Transverse colon (tissue), 4 donors: ENCODE results near the gene QKI. TPM values are rescaled to one million over a fixed set of nuclear protein-coding genes. Genes with fewer than 3 reads are reported as not detected.

Experiments used
- DNase-seq: peaks from one replicate; pipeline ENCODE4 v3.0.0-alpha.2; 2019
- H3K27ac ChIP-seq, 4 donors: fragments of 200-600 bp; sonication (generic); 2 replicates each; pipeline ENCODE4 v1.5.1; 2016 to 2018; ENCODE audit warnings: inconsistent platforms in 4 of 4
- H3K27me3 ChIP-seq: fragments of 200-600 bp; sonication (generic); 2 replicates; pipeline ENCODE4 v1.5.1; 2017; ENCODE audit warnings: inconsistent platforms
- H3K36me3 ChIP-seq, 4 donors: fragments of 200-600 bp; sonication (generic); 2 replicates each; pipeline ENCODE4 v1.5.1; 2017 to 2019; ENCODE audit warnings: inconsistent platforms in 4 of 4
- H3K4me1 ChIP-seq, 4 donors: fragments of 200-600 bp; sonication (generic); 2 replicates each; pipeline ENCODE4 v1.5.1; 2017 to 2020; ENCODE audit warnings: inconsistent platforms in 4 of 4
- H3K4me3 ChIP-seq, 4 donors: fragments of 200-600 bp; sonication (generic); 1 replicate in 1 of 4; 2 replicates in 3 of 4; pipeline versions ENCODE4 v1.5.1 to v1.6.1; 2017 to 2019; ENCODE audit warnings: inconsistent platforms in 4 of 4
- H3K9me3 ChIP-seq, 2 donors: fragments of 200-600 bp; sonication (generic); 2 replicates each; pipeline ENCODE4 v1.5.1; 2017 to 2019; ENCODE audit warnings: inconsistent platforms in 2 of 2
- CTCF ChIP-seq, 5 experiments: fragments of 200-600 bp in 3 of 5; fragments of 450-650 bp in 2 of 5; sonication (generic) in 3 of 5; IDR thresholded peaks; 1 replicate in 2 of 5; 2 replicates in 3 of 5; pipeline ENCODE4 v1.5.1; 2016 to 2017; ENCODE audit warnings: antibody characterized with exemption in 5 of 5, inconsistent platforms in 3 of 5, mild to moderate bottlenecking in 2 of 5, moderate library complexity in 1 of 5
- EP300 ChIP-seq: sonication (generic); formaldehyde crosslinking; IDR thresholded peaks from one replicate; pipeline ENCODE4 v1.6.1; 2017; ENCODE audit warnings: antibody characterized with exemption, low read depth
- POLR2A ChIP-seq: fragments of 450-650 bp; IDR thresholded peaks from one replicate; pipeline ENCODE4 v1.6.1; 2016; ENCODE audit warnings: antibody characterized with exemption, mild to moderate bottlenecking, moderate library complexity
- POLR2AphosphoS5 ChIP-seq, 3 donors: sonication (generic); formaldehyde crosslinking; IDR thresholded peaks; one replicate each; pipeline ENCODE4 v1.6.1; 2016; ENCODE audit warnings: antibody characterized with exemption in 3 of 3
- WGBS, 2 donors: methylation state at CpG; one replicate each; pipeline ENCODE4 v1.1.5; 2018; ENCODE audit warnings: low coverage in 1 of 2; 5-methylcytosine and 5-hydroxymethylcytosine counted together
- in situ Hi-C, 4 donors: fragments of 200-750 bp; cut with MboI; loops; one replicate each; pipeline versions ENCODE4 v1.15.0 to v1.15.1; 2017; ENCODE audit warnings: low sequenced_read_pairs in 3 of 4, low pct_ligation_motif_present in 1 of 4, low pct_unique_long_range_greater_than_20kb in 1 of 4
- intact Hi-C: fragments of 100-400 bp; cut with DNase I; formaldehyde crosslinking; loops from one replicate; pipeline ENCODE4 v1.15.1; 2023; ENCODE audit warnings: low total_unique reads
- total RNA-seq, 4 donors: library from RNA; depleted of rRNA; stranded (reverse); fragments of >200 nt; gene quantifications; one replicate each; pipeline ENCODE4 v1.1.0, GENCODE V29; 2016

The QKI gene
- total RNA-seq, 4 donors from 2014 or later = 8.4 to 41.8 (median 22.7) TPM

GRCh38 chr6:163485388-163485851 is 70.9 kb downstream of the QKI start:
- in situ Hi-C loops = no loop called here
- Histone ChIP-seq H3K9me3 (no peaks in the 10 kb centered on the region), H3K4me3 (no peak overlapping the region), H3K27me3 (no peaks in the 10 kb centered on the region), H3K4me1 (peaks cover 0 to 12% (median 4%) of the 10 kb centered on the region in 4 donors), H3K27ac (no peak overlapping the region), H3K36me3 (no peaks in the 10 kb centered on the region)
- intact Hi-C loops = no loop called here
- no peak for DNase-seq
- WGBS, 2 donors = 84 to 92% methylated on average over 2 of the region's 2 CpGs
- TF ChIP-seq POLR2AphosphoS5 (IDR thresholded peaks at IDR 0.05) = no peak
- no peak for TF ChIP-seq EP300

DNA sequence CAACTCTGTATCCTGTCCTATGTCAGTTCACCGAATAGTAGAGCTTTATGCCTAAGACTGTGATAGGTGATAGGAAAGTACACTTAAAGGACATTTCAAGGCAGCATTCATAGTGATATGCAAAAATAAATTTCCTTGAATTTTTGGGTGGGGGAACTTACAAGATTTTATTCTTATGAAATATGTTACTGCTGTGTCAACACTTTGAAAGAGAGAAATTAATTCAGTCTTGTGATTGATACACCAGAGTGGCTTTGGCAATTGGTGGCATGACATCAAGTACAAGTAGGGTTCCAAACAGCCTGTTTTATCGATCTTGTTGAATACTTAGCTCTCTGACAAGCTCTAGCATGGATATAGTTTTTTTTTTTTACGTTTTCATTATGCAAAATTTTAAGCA is 72.3 kb downstream of the QKI start:
- H3K36me3 ChIP-seq = no peaks in the 10 kb centered on the region
- TF ChIP-seq EP300 (no peak), POLR2AphosphoS5 (IDR thresholded peaks at IDR 0.05) (no peak), CTCF (IDR thresholded peaks at IDR 0.05) (no peak), POLR2A (no peak)
- no peak overlapping the region for H3K27ac ChIP-seq
- H3K4me3 ChIP-seq = no peak overlapping the region
- H3K4me1 ChIP-seq = peaks cover 0 to 26% (median 11%) of the 10 kb centered on the region in 4 donors
- no peaks in the 10 kb centered on the region for H3K9me3 ChIP-seq
- no peaks in the 10 kb centered on the region for H3K27me3 ChIP-seq
- 52 to 55% methylated on average over 3 of the region's 3 CpGs for WGBS, 2 donors
- in situ Hi-C loops (no loop called here), intact Hi-C loops (no loop called here)
- no peak for DNase-seq

DNA sequence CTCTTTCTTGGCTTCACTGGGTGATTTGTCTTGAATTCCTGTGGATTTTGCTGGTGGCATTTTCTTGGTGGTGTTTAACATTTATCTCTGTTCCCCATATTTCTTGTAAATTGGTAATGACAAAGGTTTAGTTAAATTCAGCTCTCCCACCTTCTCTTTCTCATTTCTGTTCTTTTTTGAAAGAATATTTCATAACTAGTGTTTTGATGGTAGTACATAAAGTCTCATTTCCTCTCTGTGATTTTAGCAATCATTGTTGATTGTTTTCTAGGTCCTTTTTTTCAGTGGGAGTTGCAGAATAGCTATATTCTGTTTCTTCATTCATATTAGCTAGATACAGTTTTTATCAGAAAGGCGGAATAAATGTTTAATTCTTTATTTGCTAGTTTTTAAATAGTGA is 73.1 kb downstream of the QKI start:
- in situ Hi-C loops (no loop called here), intact Hi-C loops (no loop called here)
- no peak for TF ChIP-seq POLR2A
- no peak for TF ChIP-seq EP300
- no peak for TF ChIP-seq POLR2AphosphoS5 (IDR thresholded peaks at IDR 0.05)
- no peak for TF ChIP-seq CTCF (IDR thresholded peaks at IDR 0.05)
- Histone ChIP-seq H3K27ac (no peak overlapping the region), H3K27me3 (no peaks in the 10 kb centered on the region), H3K4me1 (peaks cover 0 to 28% (median 12%) of the 10 kb centered on the region in 4 donors), H3K9me3 (no peaks in the 10 kb centered on the region), H3K4me3 (no peak overlapping the region), H3K36me3 (no peaks in the 10 kb centered on the region)
- DNase-seq = no peak
- WGBS, 2 donors = 88 to 92% methylated on average over 1 of the region's 1 CpG

GRCh38 chr6:163489584-163489983 is 75.1 kb downstream of the QKI start:
- 91 to 100% methylated on average over 1 of the region's 1 CpG for WGBS, 2 donors
- Histone ChIP-seq H3K9me3 (no peaks in the 10 kb centered on the region), H3K36me3 (no peaks in the 10 kb centered on the region), H3K4me1 (peaks cover 0 to 28% (median 12%) of the 10 kb centered on the region in 4 donors), H3K27me3 (no peaks in the 10 kb centered on the region), H3K4me3 (no peak overlapping the region), H3K27ac (no peak overlapping the region)
- no peak for TF ChIP-seq CTCF (IDR thresholded peaks at IDR 0.05)
- TF ChIP-seq POLR2A = no peak
- TF ChIP-seq POLR2AphosphoS5 (IDR thresholded peaks at IDR 0.05) = no peak
- in situ Hi-C loops = no loop called here
- no peak for DNase-seq
- intact Hi-C loops = no loop called here

- TF ChIP-seq POLR2A (no peak), EP300 (no peak), POLR2AphosphoS5 (IDR thresholded peaks at IDR 0.05) (no peak), CTCF (IDR thresholded peaks at IDR 0.05) (no peak)
- in situ Hi-C loops = no loop called here
- 40 to 56% methylated on average over 4 of the region's 4 CpGs for WGBS, 2 donors
- Histone ChIP-seq H3K4me3 (no peak overlapping the region), H3K36me3 (no peaks in the 10 kb centered on the region), H3K27me3 (no peaks in the 10 kb centered on the region), H3K4me1 (peaks cover 0 to 28% (median 12%) of the 10 kb centered on the region in 4 donors), H3K27ac (peak overlapping the region; percentile 13 to 65 (median 38)), H3K9me3 (no peaks in the 10 kb centered on the region)
- intact Hi-C loops = no loop called here
- DNase-seq = peak; percentile 74
Measured at GRCh38 chr6:163490826-163491577, 76.5 kb downstream of the QKI start.
